ENCODE data around the gene PKIB.
A peak's percentile ranks its signal among the peaks of the same experiment; 100 is the strongest.

The PKIB gene

DNA sequence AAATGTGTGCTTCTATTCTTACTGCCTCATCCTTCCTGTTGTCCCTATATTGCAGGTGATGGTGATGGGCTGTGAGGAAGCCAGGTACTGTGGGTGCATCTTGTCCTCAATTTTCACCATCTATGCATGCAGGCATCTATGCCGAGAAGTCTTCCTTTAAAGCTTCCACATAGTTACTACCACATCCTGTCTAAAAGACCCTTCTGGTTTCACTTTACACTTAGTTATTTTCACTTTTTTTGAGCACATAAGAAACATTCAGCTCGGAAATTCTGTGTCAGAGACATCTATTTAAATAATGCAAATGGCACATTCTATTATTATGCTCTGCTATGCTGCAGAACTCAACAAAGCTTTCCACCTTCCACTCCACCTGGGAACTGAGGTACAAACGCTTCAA lies 141.1 kb downstream of the PKIB start:
- Histone ChIP-seq H3K27ac (ENCODE audit: low read depth, low read length) (no peak overlapping the region), H3K27me3 (ENCODE audit: insufficient read depth, low read length) (no peaks in the 10 kb centered on the region), H2AFZ (ENCODE audit: low read length, unreplicated experiment) (peak overlapping the region; percentile 5), H3K4me3 (ENCODE audit: low read depth, low read length) (no peak overlapping the region), H3K79me2 (ENCODE audit: control insufficient read depth, insufficient read depth, low read length, unreplicated experiment) (no peaks in the 10 kb centered on the region), H3K36me3 (ENCODE audit: insufficient read depth, low read length) (no peaks in the 10 kb centered on the region), H3K4me1 (ENCODE audit: control insufficient read depth, insufficient read depth, low read length, unreplicated experiment) (no peaks in the 10 kb centered on the region)

DNA sequence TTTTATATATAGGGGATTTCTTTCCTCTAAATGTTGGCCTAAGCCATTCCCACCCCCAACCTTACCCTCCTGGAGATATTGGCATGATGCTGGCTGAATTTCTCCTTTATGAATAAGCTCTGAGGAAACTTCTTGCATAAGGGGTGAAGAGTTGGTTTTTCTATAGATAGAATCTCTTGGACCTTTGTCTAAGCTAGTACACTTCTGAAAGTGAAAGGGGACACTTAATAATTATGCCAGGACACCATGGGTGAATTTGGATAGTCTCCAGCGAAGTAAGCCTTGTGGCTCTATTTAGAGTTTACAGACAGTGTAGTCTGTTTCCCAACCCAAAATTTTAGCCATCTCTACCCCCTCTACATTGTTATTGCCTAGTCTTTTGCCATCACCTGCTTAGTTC lies 142.3 kb downstream of the PKIB start:
- no peak overlapping the region for H3K4me3 ChIP-seq (ENCODE audit: low read depth, low read length)
- no peaks in the 10 kb centered on the region for H3K36me3 ChIP-seq (ENCODE audit: insufficient read depth, low read length)
- H3K4me1 ChIP-seq (ENCODE audit: control insufficient read depth, insufficient read depth, low read length, unreplicated experiment) = no peaks in the 10 kb centered on the region
- no peaks in the 10 kb centered on the region for H3K27me3 ChIP-seq (ENCODE audit: insufficient read depth, low read length)
- no peaks in the 10 kb centered on the region for H3K79me2 ChIP-seq (ENCODE audit: control insufficient read depth, insufficient read depth, low read length, unreplicated experiment)
- H3K27ac ChIP-seq (ENCODE audit: low read depth, low read length) = no peak overlapping the region
- no peak overlapping the region for H2AFZ ChIP-seq (ENCODE audit: low read length, unreplicated experiment)

DNA sequence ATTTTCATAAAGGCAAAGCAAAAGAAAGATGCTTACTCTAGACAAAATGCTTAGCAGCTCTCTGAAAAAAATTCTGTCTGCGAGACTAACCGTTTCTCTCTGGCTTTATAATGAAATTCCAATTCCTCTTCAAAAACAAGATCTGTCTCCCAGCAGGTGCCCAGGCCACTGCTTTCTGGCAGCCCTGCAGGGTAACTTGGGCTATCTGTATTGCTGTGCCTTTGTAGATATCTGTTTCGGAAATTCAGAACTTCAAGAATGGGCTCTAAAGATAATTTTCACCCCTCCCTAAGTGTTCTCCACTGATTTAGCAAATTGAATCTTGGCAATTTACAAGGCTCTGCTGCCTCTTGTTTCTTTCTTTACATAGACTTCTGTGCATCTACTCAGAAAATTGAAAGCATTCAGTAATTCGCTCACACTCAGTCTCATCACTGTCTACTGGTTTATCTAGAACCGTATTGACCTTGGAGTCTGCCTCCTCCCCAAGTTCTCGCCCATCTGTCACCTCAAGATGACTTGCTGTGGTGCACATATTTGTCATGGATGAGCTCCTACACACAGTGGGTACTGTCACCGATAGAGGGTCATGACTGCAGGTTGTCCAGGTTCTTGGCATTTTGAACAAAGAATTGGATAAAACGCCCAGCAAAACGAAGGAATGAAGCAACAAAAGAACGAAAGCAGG lies 142.9 kb downstream of the PKIB start:
- no peak overlapping the region for H3K27ac ChIP-seq (ENCODE audit: low read depth, low read length)

DNA sequence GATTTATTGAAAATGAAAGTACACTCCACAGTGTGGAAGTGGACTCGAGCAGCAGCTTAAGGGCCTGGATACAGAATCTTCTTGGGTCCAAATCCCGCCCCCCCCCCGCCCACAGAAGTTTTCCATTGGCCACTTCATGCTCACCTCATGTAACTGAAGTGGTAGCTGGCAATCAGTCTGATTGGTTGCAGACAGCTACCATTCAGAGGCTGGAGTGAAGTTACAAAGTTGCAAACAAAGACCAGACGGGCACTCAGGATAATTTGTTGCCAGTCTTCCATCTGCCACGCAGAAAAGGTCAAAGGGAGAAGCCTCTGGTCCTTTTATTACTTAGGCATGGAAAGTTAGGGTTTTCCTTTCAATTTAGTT lies 143.5 kb downstream of the PKIB start:
- no peaks in the 10 kb centered on the region for H3K27me3 ChIP-seq (ENCODE audit: insufficient read depth, low read length)

More for the DNA sequence above, 142.9 kb downstream of the PKIB start:
- Histone ChIP-seq H3K27me3 (ENCODE audit: insufficient read depth, low read length) (no peaks in the 10 kb centered on the region), H3K4me3 (ENCODE audit: low read depth, low read length) (peak overlapping the region; percentile 58), H3K4me1 (ENCODE audit: control insufficient read depth, insufficient read depth, low read length, unreplicated experiment) (no peaks in the 10 kb centered on the region), H3K79me2 (ENCODE audit: control insufficient read depth, insufficient read depth, low read length, unreplicated experiment) (no peaks in the 10 kb centered on the region), H2AFZ (ENCODE audit: low read length, unreplicated experiment) (peak overlapping the region; percentile 61), H3K36me3 (ENCODE audit: insufficient read depth, low read length) (no peaks in the 10 kb centered on the region)

DNA sequence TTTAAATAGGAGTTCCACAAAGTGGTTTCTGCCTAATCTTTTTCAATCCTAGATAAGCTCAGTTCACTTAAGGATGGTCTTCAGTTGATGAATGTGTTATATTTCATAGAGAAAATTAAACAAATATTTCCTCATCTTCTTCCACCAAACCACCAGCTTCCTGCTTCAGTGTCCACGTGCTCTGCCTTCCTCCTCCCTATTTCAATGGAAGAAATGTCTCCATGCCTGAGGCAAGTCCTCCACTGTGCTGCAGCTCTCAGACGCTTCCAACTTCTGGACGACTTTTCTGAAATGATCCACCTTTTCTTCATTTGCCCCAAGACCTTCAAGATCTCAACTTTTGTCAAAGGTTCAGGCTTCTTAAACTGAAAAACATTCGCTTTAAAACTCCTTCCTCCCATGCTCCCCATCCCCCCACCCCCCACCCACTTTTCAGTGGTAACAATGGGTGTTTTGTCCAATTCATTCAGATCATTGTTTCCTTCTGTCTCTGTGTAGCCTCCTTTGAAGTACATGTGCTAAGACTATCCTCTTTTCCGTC lies 144.1 kb downstream of the PKIB start:
- H3K4me1 ChIP-seq (ENCODE audit: control insufficient read depth, insufficient read depth, low read length, unreplicated experiment) = no peaks in the 10 kb centered on the region
- H3K4me3 ChIP-seq (ENCODE audit: low read depth, low read length) = no peak overlapping the region
- H3K36me3 ChIP-seq (ENCODE audit: insufficient read depth, low read length) = no peaks in the 10 kb centered on the region
- no peak overlapping the region for H2AFZ ChIP-seq (ENCODE audit: low read length, unreplicated experiment)
- no peaks in the 10 kb centered on the region for H3K27me3 ChIP-seq (ENCODE audit: insufficient read depth, low read length)
- no peaks in the 10 kb centered on the region for H3K79me2 ChIP-seq (ENCODE audit: control insufficient read depth, insufficient read depth, low read length, unreplicated experiment)
- H3K27ac ChIP-seq (ENCODE audit: low read depth, low read length) = no peak overlapping the region

More for the DNA sequence above, 143.5 kb downstream of the PKIB start:
- Histone ChIP-seq H3K4me3 (ENCODE audit: low read depth, low read length) (peak overlapping the region; percentile 58), H3K27ac (ENCODE audit: low read depth, low read length) (no peak overlapping the region), H3K79me2 (ENCODE audit: control insufficient read depth, insufficient read depth, low read length, unreplicated experiment) (no peaks in the 10 kb centered on the region), H3K36me3 (ENCODE audit: insufficient read depth, low read length) (no peaks in the 10 kb centered on the region), H2AFZ (ENCODE audit: low read length, unreplicated experiment) (no peak overlapping the region), H3K4me1 (ENCODE audit: control insufficient read depth, insufficient read depth, low read length, unreplicated experiment) (no peaks in the 10 kb centered on the region)

DNA sequence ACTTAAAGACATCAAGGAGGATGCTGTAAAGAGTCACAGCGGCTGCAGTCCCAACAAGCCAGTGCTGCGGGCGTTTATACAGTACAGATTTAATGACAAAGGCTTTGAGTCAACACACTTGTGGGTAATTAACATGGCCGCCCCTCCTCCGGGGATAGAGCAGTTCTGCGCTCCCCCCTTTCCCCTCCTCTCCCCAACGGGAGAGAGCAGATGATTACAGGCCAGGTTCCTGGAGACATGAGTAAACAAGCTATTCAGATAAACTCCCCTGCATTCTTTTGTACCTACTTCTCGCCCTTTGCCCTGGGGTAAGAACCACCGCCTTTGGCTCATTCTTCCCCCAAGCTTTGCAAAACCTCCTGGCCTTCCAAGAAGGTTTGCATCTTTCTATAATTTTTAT lies 145.7 kb downstream of the PKIB start:
- H3K4me1 ChIP-seq (ENCODE audit: control insufficient read depth, insufficient read depth, low read length, unreplicated experiment) = no peaks in the 10 kb centered on the region

DNA sequence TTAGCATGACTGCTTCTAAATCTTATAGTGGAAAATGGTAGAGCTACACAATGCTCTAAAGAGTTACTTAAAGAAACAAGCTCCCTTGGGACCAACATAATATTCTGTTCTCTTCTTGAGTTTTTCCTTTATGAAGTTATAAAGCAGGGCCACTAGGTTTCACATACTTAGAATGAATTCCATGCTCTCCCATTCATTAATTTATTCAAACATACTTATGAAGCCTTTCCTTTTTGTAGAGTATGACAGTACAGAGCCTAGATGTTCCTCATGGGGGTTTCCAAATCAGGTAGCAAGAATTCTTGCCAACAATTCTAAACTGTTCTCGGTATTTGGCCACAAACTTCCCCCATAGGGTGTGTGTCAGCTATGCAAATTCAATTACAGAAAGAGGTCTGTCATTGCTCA lies 148.7 kb downstream of the PKIB start:
- Histone ChIP-seq H3K36me3 (ENCODE audit: insufficient read depth, low read length) (no peaks in the 10 kb centered on the region), H3K79me2 (ENCODE audit: control insufficient read depth, insufficient read depth, low read length, unreplicated experiment) (no peaks in the 10 kb centered on the region), H3K27me3 (ENCODE audit: insufficient read depth, low read length) (no peaks in the 10 kb centered on the region)

More for the DNA sequence above, 145.7 kb downstream of the PKIB start:
- Histone ChIP-seq H3K4me3 (ENCODE audit: low read depth, low read length) (no peak overlapping the region), H3K27me3 (ENCODE audit: insufficient read depth, low read length) (no peaks in the 10 kb centered on the region), H3K36me3 (ENCODE audit: insufficient read depth, low read length) (no peaks in the 10 kb centered on the region), H2AFZ (ENCODE audit: low read length, unreplicated experiment) (no peak overlapping the region), H3K27ac (ENCODE audit: low read depth, low read length) (no peak overlapping the region), H3K79me2 (ENCODE audit: control insufficient read depth, insufficient read depth, low read length, unreplicated experiment) (no peaks in the 10 kb centered on the region)

DNA sequence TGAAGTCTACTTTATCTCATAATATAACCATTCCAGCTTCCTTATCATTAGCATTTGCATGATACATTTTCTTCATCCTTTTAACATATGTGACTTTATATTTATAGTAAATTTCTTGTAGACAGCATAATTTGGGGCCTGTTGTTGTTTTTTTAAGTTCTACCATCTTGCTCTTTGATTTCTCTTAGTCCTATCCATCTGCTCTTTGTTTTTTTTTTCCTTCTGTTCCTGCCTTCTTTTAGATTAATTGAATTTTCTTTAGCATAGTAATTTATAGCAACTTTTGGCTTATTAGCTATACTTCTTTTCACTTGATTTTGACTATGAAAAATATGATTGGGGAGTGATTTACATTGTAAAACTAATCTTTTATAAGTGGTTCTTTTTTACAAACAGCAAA lies 150.1 kb downstream of the PKIB start:
- no peaks in the 10 kb centered on the region for H3K36me3 ChIP-seq (ENCODE audit: insufficient read depth, low read length)
- no peaks in the 10 kb centered on the region for H3K79me2 ChIP-seq (ENCODE audit: control insufficient read depth, insufficient read depth, low read length, unreplicated experiment)
- no peak overlapping the region for H2AFZ ChIP-seq (ENCODE audit: low read length, unreplicated experiment)
- H3K4me3 ChIP-seq (ENCODE audit: low read depth, low read length) = no peak overlapping the region
- no peak overlapping the region for H3K27ac ChIP-seq (ENCODE audit: low read depth, low read length)
- no peaks in the 10 kb centered on the region for H3K27me3 ChIP-seq (ENCODE audit: insufficient read depth, low read length)
- no peaks in the 10 kb centered on the region for H3K4me1 ChIP-seq (ENCODE audit: control insufficient read depth, insufficient read depth, low read length, unreplicated experiment)

More for the DNA sequence above, 148.7 kb downstream of the PKIB start:
- Histone ChIP-seq H2AFZ (ENCODE audit: low read length, unreplicated experiment) (no peak overlapping the region), H3K4me3 (ENCODE audit: low read depth, low read length) (no peak overlapping the region), H3K4me1 (ENCODE audit: control insufficient read depth, insufficient read depth, low read length, unreplicated experiment) (no peaks in the 10 kb centered on the region), H3K27ac (ENCODE audit: low read depth, low read length) (no peak overlapping the region)

DNA sequence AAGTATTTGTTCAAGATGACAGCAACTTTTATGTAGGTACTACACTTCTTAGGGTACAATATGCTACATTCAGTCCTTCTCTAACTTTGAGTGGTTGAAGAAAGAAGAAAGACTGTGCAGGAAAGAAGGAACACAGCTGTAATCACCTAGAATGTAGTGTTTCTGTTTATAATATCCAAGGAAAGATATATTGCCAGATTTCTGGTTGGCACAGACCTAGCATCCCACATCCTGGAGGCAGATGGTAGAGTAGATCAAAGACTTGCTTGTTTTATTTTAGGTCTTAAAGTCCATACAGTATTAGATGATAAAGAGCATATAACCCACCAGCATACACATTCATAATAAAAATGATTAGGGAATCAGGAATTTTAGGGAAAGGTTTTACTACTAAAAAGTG lies 156.1 kb downstream of the PKIB start:
- H3K27me3 ChIP-seq (ENCODE audit: insufficient read depth, low read length) = peaks cover 7% of the 10 kb centered on the region; the same call in 1 of the 2 replicates
- no peak overlapping the region for H2AFZ ChIP-seq (ENCODE audit: low read length, unreplicated experiment)
- H3K27ac ChIP-seq (ENCODE audit: low read depth, low read length) = no peak overlapping the region
- H3K4me3 ChIP-seq (ENCODE audit: low read depth, low read length) = no peak overlapping the region
- H3K36me3 ChIP-seq (ENCODE audit: insufficient read depth, low read length) = no peaks in the 10 kb centered on the region
- H3K4me1 ChIP-seq (ENCODE audit: control insufficient read depth, insufficient read depth, low read length, unreplicated experiment) = no peaks in the 10 kb centered on the region
- H3K79me2 ChIP-seq (ENCODE audit: control insufficient read depth, insufficient read depth, low read length, unreplicated experiment) = no peaks in the 10 kb centered on the region

DNA sequence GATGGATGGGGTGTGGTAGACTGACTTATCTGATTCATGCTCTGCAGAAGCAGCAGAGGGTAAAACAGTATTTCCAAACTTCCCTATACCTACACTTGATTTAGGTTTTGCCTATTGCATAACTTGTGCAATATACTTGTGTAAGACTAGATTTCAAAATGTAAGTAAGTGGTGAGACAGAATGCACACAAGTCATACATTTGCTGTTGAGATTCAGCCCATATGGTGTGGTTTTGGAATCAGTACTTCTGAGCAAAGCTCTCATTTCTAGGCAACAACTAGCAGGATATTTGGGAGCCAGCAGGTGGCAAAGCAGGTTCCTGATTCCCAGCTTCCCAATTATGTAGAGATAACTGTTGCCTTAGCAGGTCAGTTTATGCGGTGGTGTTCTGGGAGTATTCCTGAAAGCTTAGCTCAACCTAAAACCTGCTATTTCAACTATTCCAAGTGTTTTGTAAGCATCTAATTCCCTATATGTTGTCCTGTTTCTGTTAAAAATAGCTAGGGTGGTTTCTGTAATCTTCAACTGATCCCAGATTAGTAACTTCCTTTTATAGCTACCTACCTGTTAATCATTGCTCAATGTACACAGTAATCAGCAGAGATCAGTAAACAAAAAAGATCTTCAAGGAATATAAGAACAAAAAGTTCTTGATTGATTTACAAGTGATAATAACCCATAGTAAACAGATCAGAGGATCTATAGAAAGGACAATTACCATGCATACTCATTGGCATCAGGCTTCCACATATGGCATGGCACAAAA lies 160.8 kb downstream of the PKIB start:
- peaks cover 19% of the 10 kb centered on the region; the same call in 1 of the 2 replicates for H3K27me3 ChIP-seq (ENCODE audit: insufficient read depth, low read length)
- no peak overlapping the region for H3K4me3 ChIP-seq (ENCODE audit: low read depth, low read length)
- no peaks in the 10 kb centered on the region for H3K79me2 ChIP-seq (ENCODE audit: control insufficient read depth, insufficient read depth, low read length, unreplicated experiment)
- no peaks in the 10 kb centered on the region for H3K36me3 ChIP-seq (ENCODE audit: insufficient read depth, low read length)
- H3K27ac ChIP-seq (ENCODE audit: low read depth, low read length) = no peak overlapping the region
- no peak overlapping the region for H2AFZ ChIP-seq (ENCODE audit: low read length, unreplicated experiment)
- H3K4me1 ChIP-seq (ENCODE audit: control insufficient read depth, insufficient read depth, low read length, unreplicated experiment) = no peaks in the 10 kb centered on the region
